ENCODE data around the gene BICRA.

DNA sequence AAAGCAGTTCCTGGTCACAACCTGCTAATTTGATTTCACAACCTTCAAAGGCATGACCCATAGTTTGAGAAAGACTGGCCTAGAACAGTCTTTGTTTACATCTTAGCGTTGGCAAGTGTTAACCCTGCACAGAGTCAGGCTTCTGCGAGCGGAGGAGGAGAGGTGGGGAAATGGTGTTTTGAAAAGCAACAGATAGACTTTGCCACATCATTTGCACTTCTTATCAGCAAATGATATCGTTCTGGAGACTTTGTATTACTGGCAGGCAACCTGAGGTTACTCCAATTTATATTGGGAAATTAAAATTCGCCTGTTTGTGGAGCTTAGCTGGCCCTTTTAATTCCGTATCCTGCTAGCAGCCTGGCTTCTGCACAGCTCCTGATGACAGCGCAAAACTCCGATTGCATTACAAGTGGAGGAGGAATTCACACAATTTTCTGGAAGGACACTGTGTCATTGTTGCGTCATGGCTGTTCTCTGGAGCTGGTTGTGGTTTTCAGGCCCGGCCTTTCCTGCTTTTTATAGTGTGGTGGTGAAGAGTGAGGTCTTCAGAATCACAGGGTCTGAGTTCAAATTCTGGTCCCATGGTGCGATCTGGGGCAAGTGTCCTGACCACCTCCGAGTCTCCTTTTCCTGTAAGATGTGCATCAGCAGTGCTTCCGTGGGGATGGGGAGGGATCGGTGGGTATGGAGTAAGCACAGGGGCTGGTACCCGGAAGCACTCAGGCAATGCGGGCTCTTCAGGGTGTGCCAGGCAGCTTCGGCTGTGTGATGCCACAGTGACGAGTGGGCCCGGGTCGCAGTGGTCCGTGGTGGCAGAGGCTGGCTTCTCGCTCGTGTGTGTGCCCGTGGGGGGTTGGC is 55.2 kb downstream of the BICRA start:
- TF ChIP-seq, protein P1, sequence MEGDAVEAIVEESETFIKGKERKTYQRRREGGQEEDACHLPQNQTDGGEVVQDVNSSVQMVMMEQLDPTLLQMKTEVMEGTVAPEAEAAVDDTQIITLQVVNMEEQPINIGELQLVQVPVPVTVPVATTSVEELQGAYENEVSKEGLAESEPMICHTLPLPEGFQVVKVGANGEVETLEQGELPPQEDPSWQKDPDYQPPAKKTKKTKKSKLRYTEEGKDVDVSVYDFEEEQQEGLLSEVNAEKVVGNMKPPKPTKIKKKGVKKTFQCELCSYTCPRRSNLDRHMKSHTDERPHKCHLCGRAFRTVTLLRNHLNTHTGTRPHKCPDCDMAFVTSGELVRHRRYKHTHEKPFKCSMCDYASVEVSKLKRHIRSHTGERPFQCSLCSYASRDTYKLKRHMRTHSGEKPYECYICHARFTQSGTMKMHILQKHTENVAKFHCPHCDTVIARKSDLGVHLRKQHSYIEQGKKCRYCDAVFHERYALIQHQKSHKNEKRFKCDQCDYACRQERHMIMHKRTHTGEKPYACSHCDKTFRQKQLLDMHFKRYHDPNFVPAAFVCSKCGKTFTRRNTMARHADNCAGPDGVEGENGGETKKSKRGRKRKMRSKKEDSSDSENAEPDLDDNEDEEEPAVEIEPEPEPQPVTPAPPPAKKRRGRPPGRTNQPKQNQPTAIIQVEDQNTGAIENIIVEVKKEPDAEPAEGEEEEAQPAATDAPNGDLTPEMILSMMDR (IDR thresholded peaks at IDR 0.05), result no peak
- TF ChIP-seq POLR2AphosphoS5 (IDR thresholded peaks at IDR 0.05) (peak; percentile 74 to 85 (median 78)), POLR2A (IDR thresholded peaks at IDR 0.05) (no peak)
